ENCODE data around the gene RSPH9. TPM values are rescaled to one million over a fixed set of nuclear protein-coding genes. Genes with fewer than 3 reads are reported as not detected.

The RSPH9 gene
- total RNA-seq, 1 donor from 2014 or later = 0.58 TPM

- no peak for DNase-seq (ENCODE audit: low spot score)
Observed at GRCh38 chr6:43710576-43710975, 65.7 kb downstream of the RSPH9 start.

DNA sequence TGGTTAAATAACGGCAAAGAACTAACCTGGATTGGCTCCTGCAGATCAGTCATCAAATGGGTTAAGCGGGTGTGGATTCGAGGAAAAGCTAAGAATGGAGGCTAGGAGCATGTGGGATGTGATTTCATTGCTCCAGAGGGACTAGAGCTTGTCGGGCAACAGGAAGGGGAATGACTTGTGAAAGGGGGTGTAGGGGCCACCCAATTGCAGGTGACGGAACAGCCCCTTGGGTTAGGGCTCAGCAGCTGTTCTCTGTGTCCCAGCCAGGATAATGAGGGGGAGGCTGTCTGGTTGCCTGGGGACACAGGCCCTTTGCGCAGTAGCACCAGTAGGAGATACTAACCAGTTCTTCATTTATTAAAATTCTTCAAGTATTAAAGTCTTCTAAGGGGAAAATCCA lies 67.7 kb downstream of the RSPH9 start:
- no peak for DNase-seq (ENCODE audit: low spot score)

DNA sequence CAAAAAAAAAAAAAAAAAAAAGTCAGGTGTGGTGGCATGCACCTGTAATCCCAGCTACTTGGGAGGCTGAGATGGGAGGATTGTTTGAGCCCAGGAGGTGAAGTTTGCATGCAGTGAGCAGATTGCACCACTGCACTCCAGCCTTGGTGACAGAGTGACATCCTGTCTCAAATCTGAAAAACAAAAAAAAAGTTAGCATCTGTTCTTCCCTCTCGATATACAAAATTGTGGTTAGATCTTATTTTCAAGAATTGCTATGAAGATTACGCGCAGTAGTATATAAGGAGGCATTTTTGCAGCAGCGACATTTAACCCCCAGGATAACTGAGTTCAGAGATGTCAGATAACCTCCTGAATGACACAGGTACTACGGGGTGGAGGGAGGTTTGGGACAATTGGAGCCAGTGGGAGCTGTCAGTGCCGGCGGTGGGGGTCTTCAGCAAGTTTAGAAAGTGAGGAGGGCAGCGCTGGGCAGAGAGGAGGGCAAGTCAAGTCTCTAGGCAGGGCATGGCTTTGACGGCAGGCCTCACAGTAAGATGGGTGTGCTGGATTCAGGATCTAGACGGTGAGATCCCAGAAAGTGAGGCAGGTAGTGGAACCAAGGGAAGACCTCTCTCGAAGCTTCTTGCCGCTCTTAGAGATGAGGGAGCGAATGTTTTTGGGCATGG lies 68.9 kb downstream of the RSPH9 start:
- DNase-seq (ENCODE audit: low spot score) = no peak

DNA sequence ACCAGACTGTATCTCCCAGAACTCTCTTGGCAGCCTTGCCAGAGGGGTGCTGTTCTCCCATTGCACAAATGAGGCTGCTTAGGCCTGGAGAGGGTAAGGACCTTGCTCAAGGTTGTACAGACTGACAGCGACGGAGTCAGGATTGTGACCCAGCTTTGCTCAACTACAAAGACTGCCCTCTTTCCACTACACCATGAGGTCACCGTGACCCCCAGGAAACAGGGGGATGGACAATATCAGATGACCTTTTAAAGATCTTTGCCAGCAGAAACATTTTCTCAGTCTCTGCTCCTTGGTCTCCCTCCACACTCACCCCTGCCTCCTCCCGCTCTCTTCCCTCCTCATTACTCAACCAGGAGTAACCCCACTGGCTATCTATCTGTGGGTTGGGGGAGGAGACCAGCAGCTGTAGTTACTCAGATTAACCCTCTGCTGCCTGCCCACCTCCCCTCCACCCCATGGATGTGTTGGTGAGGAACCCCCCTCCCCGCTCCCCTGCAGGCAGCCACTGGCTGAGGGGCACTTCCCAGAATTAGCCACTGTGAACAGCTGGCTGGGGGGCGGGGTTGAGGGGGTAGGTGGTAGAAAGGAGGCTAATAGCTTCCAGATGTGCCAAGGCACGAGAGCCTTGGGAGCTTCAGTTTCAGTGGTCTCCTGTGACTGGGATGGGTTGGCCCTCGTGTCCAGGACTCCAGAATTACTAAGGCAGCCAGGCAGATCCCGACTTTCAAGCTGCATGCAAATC lies 69.6 kb downstream of the RSPH9 start:
- DNase-seq (ENCODE audit: low spot score) = no peak

DNA sequence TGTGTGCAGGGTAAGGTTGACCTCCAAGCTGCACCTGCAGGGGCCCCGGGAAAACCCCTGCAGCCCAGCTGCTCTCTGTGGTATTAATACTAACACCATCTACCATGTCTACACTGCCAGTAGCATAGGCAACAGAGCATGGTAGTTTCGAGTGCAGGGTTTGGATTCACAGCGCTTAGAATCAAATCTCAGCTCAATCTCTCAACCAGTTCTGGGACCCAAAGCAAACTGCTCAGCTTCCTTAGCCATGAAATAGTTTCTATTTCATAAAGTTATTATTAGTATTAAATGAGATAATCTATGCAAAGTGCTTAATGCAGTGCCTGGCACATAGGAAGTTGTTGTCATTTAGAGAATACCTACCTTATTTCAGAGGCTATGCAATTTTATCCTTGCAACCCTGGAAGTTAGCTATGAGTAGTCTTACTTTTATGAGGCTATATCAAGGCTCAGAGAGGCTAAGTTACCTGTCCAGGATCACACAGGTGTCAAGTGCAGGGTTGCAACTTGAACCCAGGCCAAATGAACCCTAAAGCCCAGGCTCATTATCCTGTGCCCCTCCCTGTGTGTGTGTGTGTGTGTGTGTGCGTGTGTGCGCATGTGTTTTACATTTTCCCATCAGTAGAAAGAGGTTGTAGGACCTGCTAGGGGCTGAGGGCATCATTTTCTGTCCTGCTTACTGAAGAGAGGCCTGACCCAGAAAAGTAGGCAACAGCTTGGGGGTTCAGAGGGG lies 70.4 kb downstream of the RSPH9 start:
- DNase-seq (ENCODE audit: low spot score) = no peak

DNA sequence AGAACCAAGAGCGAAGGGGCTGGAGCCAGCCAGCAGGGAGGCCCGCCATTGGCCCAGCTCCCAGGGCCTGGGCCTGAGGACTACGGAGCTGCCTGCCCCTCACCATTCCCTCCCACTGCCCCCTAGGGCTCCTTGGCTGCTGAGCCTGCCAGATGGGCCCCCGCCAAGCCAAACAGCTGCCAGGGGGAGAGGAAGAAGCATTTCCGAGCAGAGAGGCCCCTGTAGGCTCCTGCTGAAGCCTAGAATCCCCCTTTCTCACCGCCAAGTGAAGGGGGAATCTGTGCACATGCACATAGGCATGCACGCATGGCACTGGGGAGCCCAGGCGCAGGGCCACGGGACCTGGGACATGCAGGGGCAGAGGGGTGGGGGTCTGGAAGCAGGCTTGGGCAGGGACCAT lies 71.3 kb downstream of the RSPH9 start:
- DNase-seq (ENCODE audit: low spot score) = no peak

DNA sequence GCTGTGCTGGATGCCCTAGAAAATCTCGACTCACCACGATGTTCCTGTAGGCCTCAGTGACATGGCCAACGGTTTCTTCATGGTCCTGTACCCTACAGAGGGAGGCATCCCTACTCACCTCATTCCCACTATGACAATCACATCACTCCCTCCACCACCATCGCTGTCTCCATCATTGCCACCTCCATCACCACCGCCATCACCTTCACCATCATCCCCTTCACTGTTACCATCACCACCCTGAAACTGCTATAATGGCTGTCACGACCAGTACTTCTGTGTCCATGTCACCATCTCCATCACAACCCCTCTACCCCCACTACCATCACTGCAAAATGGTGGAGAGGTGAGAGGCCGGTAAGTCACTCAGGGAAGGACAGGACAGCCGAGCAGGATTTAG lies 72.6 kb downstream of the RSPH9 start:
- no peak for DNase-seq (ENCODE audit: low spot score)

GRCh38 chr6:43717822-43718221 lies 73.0 kb downstream of the RSPH9 start:
- no peak for DNase-seq (ENCODE audit: low spot score)

DNA sequence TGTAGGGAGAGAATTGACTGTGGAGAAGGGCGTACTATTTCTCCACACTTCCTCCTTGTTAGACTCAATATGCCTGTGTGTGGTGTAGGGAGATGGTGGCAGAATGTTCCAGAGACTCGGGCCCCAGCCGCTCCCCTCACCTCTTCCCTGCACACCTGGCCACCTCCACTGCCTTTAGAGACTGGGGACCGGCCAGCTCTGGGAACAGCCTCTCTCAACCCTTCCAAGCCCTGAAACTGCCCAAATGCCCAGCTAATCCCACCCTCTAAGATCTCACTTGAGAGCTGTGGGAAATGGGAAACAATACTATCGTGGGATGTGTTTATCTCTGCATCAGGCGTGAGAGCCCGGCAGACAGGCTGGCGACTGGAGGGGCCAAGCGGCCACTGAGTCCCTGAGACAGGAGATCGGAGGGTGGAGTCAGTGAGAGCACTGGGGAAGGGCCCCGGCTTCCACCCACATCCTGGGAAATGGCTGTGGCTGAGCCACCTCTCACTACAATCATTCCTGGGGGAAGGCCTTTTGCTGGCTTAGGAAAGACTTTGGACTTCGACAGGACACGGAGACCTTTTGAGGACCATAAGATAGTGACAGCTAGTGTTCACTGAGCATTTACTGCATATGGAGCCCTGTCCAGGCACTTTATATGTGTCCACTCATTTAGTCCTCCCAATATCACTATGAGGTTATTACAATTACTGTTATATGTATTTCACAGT lies 73.7 kb downstream of the RSPH9 start:
- DNase-seq (ENCODE audit: low spot score) = no peak

- DNase-seq (ENCODE audit: low spot score) = no peak
Observed at GRCh38 chr6:43719511-43719910, 74.7 kb downstream of the RSPH9 start.

GRCh38 chr6:43720999-43721398 lies 76.2 kb downstream of the RSPH9 start:
- no peak for DNase-seq (ENCODE audit: low spot score)

Other genes with a start within 250 kb of the RSPH9 start
- gene ABCC10, start 217.5 kb upstream of the RSPH9 start, total RNA-seq = 46.8 TPM
- gene DLK2, start 189.5 kb upstream of the RSPH9 start, total RNA-seq = 0.37 TPM
- gene TJAP1, start 167.5 kb upstream of the RSPH9 start, total RNA-seq = 41.0 TPM
- gene LRRC73, start 134.7 kb upstream of the RSPH9 start, total RNA-seq = 7.0 TPM
- gene YIPF3, start 128.1 kb upstream of the RSPH9 start, total RNA-seq = 155 TPM
- 33.8 TPM for gene POLR1C, start 127.9 kb upstream of the RSPH9 start, total RNA-seq
- 31.6 TPM for gene XPO5, start 69.0 kb upstream of the RSPH9 start, total RNA-seq
- gene POLH, start 68.9 kb upstream of the RSPH9 start, total RNA-seq = 12.9 TPM
- 74.2 TPM for gene GTPBP2, start 15.8 kb upstream of the RSPH9 start, total RNA-seq
- 21.1 TPM for gene MAD2L1BP, start 9.2 kb upstream of the RSPH9 start, total RNA-seq
- gene MRPS18A, start 42.8 kb downstream of the RSPH9 start, total RNA-seq = 44.3 TPM
- gene VEGFA, start 125.2 kb downstream of the RSPH9 start, total RNA-seq = 420 TPM

Data from mucosa of gallbladder (tissue), 1 donor.